Thoracic aorta endothelial cell (primary cell): ENCODE data around the gene SEMA6C. TPM values are rescaled to one million over a fixed set of nuclear protein-coding genes. Genes with fewer than 3 reads are reported as not detected.

Experiments
- total RNA-seq: library from RNA; depleted of rRNA; stranded (reverse); fragments of >200 nt; gene quantifications from 2 replicates; pipeline ENCODE4 v1.2.3, GENCODE V29; 2012

Gene SEMA6C
- 15.5 and 16.6 TPM in 2 replicates for total RNA-seq

GRCh38 chr1:151146412-151147131 is at the start of gene SEMA6C:
Gene SEMA6C, minus strand, starts transcription at chr1:151146631. Its CDS starts 4,010 bp downstream, at chr1:151142621.

GRCh38 chr1:151189637-151190445 is 43.4 kb upstream of the SEMA6C start, which contains the start of gene VPS72:
Gene VPS72, minus strand, starts transcription at chr1:151190197. Its CDS starts 76 bp downstream, at chr1:151190121.

GRCh38 chr1:151175863-151176262 is 29.4 kb upstream of the SEMA6C start, which contains the start of gene TMOD4:
Gene TMOD4, minus strand, starts transcription at chr1:151175981. Its CDS starts 1,106 bp downstream, at chr1:151174875.

GRCh38 chr1:151165738-151166504 is 19.5 kb upstream of the SEMA6C start, which contains the start of the genes LYSMD1 and SCNM1:
Gene LYSMD1, minus strand, starts transcription at chr1:151165902. Its CDS starts 644 bp downstream, at chr1:151165258.
Gene SCNM1, plus strand, starts transcription at chr1:151166144. Its CDS starts 9 bp downstream, at chr1:151166153.

GRCh38 chr1:151156515-151156819 is 10.0 kb upstream of the SEMA6C start, which contains the start of gene TNFAIP8L2:
Gene TNFAIP8L2, plus strand, starts transcription at chr1:151156649. Its CDS starts 2,049 bp downstream, at chr1:151158698.

Other genes starting within 250 kb of the SEMA6C start
- gene SETDB1, start 220.3 kb downstream of the SEMA6C start, total RNA-seq: 36.7 and 39.6 TPM in 2 replicates
- gene CERS2, start 171.8 kb downstream of the SEMA6C start, total RNA-seq: 91.1 and 125 TPM in 2 replicates
- gene ANXA9, start 164.3 kb downstream of the SEMA6C start, total RNA-seq: not detected in 2 replicates
- 8.8 and 13.3 TPM in 2 replicates for gene MINDY1, start 139.7 kb downstream of the SEMA6C start, total RNA-seq
- 8.0 and 8.7 TPM in 2 replicates for gene PRUNE1, start 138.2 kb downstream of the SEMA6C start, total RNA-seq
- gene BNIPL, start 110.0 kb downstream of the SEMA6C start, total RNA-seq: 0.13 and 0.36 TPM in 2 replicates
- gene C1orf56, start 98.9 kb downstream of the SEMA6C start, total RNA-seq: 1.7 and 2.9 TPM in 2 replicates
- gene CDC42SE1, start 87.0 kb downstream of the SEMA6C start, total RNA-seq: 78.6 and 80.0 TPM in 2 replicates
- gene MLLT11, start 86.2 kb downstream of the SEMA6C start, total RNA-seq: 7.5 and 11.7 TPM in 2 replicates
- 7.0 and 7.5 TPM in 2 replicates for gene GABPB2, start 75.9 kb downstream of the SEMA6C start, total RNA-seq
- gene TNFAIP8L2, start 10.0 kb upstream of the SEMA6C start, total RNA-seq: not detected in 2 replicates
- gene LYSMD1, start 19.3 kb upstream of the SEMA6C start, total RNA-seq: 4.8 and 5.3 TPM in 2 replicates
- gene SCNM1, start 19.5 kb upstream of the SEMA6C start, total RNA-seq: 27.0 and 29.0 TPM in 2 replicates
- 0.53 TPM in 1 of 2 replicates, not detected in the other for gene TMOD4, start 29.4 kb upstream of the SEMA6C start, total RNA-seq
- gene VPS72, start 43.6 kb upstream of the SEMA6C start, total RNA-seq: 40.4 and 46.2 TPM in 2 replicates
- gene PIP5K1A, start 51.9 kb upstream of the SEMA6C start, total RNA-seq: 75.6 and 77.0 TPM in 2 replicates
- gene PSMD4, start 108.1 kb upstream of the SEMA6C start, total RNA-seq: 122 and 124 TPM in 2 replicates
- 9.8 and 11.3 TPM in 2 replicates for gene ZNF687, start 135.7 kb upstream of the SEMA6C start, total RNA-seq
- 42.9 and 43.9 TPM in 2 replicates for gene PI4KB, start 180.8 kb upstream of the SEMA6C start, total RNA-seq
- gene RFX5, start 200.6 kb upstream of the SEMA6C start, total RNA-seq: 51.7 and 62.8 TPM in 2 replicates
- 11.3 and 12.1 TPM in 2 replicates for gene SELENBP1, start 226.1 kb upstream of the SEMA6C start, total RNA-seq